ENCODE data around the gene YTHDC1. TPM values are rescaled to one million over a fixed set of nuclear protein-coding genes. Genes with fewer than 3 reads are reported as not detected.

Gene YTHDC1
- total and polyA plus RNA-seq, 2 of the 13 experiments (the other 11 are each of a cell fraction or from before 2014, with no cell fraction given), result 37.3 to 56.8 TPM

DNA sequence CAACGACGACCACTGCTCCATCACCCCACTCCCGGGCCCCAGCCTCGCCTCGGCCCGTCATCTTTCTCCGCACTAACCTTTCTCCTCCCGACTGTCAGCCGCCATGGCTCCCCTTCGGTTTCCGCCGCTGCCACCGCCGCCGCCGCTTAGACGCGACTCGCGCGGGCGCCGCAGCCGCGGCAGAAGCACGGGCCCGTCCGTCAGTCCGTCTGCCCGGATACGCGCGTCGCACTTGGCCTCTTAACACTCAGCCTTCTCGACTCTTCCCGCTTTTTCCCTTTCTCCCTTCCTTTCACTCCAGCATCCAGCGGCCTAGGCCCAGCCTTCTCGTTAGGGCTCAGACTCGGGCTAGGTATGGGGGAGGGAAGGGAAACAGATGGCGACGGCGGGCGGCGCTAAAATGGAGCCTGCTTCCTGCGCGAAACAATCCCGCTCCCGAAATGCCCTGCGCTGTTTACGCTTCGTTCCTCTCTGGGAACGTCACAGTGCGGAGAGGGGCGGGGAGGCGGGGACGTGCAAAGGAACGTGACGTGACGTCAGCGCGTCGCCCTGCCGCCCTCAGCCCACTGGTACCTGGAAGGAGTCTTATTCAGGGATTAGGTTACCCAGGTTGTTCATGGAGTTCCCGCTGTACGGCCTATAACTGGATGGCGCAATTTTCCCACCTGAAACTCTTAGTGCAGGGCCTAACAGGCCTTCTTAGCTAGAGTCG, at the start of gene YTHDC1 (continued):
- TF ChIP-seq PRDM15 (CRISPR knock-in tag; IDR thresholded peaks at IDR 0.05) (no peak), CHD2 (IDR thresholded peaks at IDR 0.05; ENCODE audit: low read depth, low read length) (0 out of 2 replicates have a peak, but pooled peaks have one; percentile 34), ZNF589 (CRISPR knock-in tag; conservative IDR thresholded peaks at IDR 0.05) (peak; percentile 95), SCMH1 (CRISPR knock-in tag; IDR thresholded peaks at IDR 0.05; ENCODE audit: borderline replicate concordance) (no peak), KLF12 (CRISPR knock-in tag; IDR thresholded peaks at IDR 0.05; ENCODE audit: borderline replicate concordance) (no peak), ASH2L (IDR thresholded peaks at IDR 0.05; ENCODE audit: insufficient read length, low read depth, low read length) (peak; percentile 93), RERE (CRISPR knock-in tag; IDR thresholded peaks at IDR 0.05; ENCODE audit: low read depth) (no peak), NFKB2 (CRISPR knock-in tag; IDR thresholded peaks at IDR 0.05; ENCODE audit: borderline replicate concordance) (peak; percentile 81; the same call in 1 of the 2 replicates), GPN1 (CRISPR knock-in tag; IDR thresholded peaks at IDR 0.05; ENCODE audit: borderline replicate concordance) (no peak), SNAPC2 (CRISPR knock-in tag; IDR thresholded peaks at IDR 0.05) (no peak; the same call in 1 of the 2 replicates), MBNL3 (CRISPR knock-in tag; conservative IDR thresholded peaks at IDR 0.05) (no peak), TRIM24 (CRISPR knock-in tag; IDR thresholded peaks at IDR 0.05) (no peak), TEAD2 (CRISPR knock-in tag; IDR thresholded peaks at IDR 0.05) (no peak), MLLT10 (CRISPR knock-in tag; IDR thresholded peaks at IDR 0.05) (no peak), ZNF567 (CRISPR knock-in tag; IDR thresholded peaks at IDR 0.05; ENCODE audit: borderline replicate concordance) (no peak; the same call in 1 of the 2 replicates), AGO1 (IDR thresholded peaks at IDR 0.05; ENCODE audit: low read depth, low read length, poor library complexity, severe bottlenecking) (peak; percentile 65), EED (CRISPR knock-in tag; IDR thresholded peaks at IDR 0.05) (0 out of 2 replicates have a peak, but pooled peaks have one; percentile 30), KLF15 (CRISPR knock-in tag; IDR thresholded peaks at IDR 0.05; ENCODE audit: borderline replicate concordance) (peak; percentile 47; the same call in 1 of the 2 replicates)
- TF ChIP-seq, protein P1, sequence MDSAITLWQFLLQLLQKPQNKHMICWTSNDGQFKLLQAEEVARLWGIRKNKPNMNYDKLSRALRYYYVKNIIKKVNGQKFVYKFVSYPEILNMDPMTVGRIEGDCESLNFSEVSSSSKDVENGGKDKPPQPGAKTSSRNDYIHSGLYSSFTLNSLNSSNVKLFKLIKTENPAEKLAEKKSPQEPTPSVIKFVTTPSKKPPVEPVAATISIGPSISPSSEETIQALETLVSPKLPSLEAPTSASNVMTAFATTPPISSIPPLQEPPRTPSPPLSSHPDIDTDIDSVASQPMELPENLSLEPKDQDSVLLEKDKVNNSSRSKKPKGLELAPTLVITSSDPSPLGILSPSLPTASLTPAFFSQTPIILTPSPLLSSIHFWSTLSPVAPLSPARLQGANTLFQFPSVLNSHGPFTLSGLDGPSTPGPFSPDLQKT (CRISPR knock-in tag; IDR thresholded peaks at IDR 0.05; ENCODE audit: borderline replicate concordance), result no peak
